ENCODE data around the gene AUTS2.
"Not testable (repeated sequence)": the region's sequence is repeated elsewhere in the genome, so short reads cannot be mapped to it uniquely, and the experiment has no call there.

Gene AUTS2

DNA sequence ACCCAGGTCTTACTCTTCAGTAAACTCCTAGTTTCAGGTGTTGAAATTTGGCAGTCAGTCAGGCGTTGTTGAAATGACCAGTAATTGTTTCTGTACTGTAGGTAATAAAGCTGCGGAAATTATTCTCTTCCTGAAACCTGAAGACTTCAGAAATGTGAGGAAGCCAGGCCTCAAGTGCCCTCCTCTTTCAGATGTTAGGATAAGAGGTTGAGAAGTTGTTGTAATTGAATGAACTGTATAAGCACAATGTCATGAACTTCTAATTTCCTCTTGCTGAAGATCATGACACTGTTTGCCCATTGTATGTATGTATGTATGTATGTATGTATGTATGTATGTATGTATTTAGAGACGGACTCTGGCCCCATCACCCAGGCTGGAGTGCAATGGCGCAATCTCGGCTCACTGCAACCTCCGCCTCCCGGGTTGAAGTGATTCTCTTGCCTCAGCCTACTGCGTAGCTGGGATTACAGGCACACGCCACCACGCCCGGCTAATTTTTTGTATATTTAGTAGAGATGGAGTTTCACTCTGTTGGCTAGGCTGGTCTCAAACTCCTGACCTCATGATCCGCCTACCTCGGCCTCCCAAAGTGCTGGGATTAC is 1131.4 kb downstream of the AUTS2 start:
- not testable (repeated sequence) for H3K36me3 ChIP-seq (ENCODE audit: control insufficient read depth in 2 of 2, insufficient read depth in 2 of 2, low read length in 2 of 2); H3K27me3 ChIP-seq (ENCODE audit: control insufficient read depth in 2 of 2, insufficient read depth in 2 of 2, low read length in 2 of 2); H3K9me3 ChIP-seq (ENCODE audit: control insufficient read depth in 2 of 2, low read length in 2 of 2); H3K4me1 ChIP-seq (ENCODE audit: control insufficient read depth in 2 of 2, insufficient read depth in 2 of 2, low read length in 2 of 2)
- Histone ChIP-seq H3K9ac (ENCODE audit: low read depth in 1 of 2, low read length in 2 of 2) (peak overlapping the region in 1 of 2 donors; percentile 33), H3K27ac (ENCODE audit: low read depth in 2 of 2, low read length in 2 of 2) (peak overlapping the region; percentile 67 to 80), H3K4me3 (ENCODE audit: low read length in 2 of 2) (peak overlapping the region in 1 of 2 donors; percentile 42)

DNA sequence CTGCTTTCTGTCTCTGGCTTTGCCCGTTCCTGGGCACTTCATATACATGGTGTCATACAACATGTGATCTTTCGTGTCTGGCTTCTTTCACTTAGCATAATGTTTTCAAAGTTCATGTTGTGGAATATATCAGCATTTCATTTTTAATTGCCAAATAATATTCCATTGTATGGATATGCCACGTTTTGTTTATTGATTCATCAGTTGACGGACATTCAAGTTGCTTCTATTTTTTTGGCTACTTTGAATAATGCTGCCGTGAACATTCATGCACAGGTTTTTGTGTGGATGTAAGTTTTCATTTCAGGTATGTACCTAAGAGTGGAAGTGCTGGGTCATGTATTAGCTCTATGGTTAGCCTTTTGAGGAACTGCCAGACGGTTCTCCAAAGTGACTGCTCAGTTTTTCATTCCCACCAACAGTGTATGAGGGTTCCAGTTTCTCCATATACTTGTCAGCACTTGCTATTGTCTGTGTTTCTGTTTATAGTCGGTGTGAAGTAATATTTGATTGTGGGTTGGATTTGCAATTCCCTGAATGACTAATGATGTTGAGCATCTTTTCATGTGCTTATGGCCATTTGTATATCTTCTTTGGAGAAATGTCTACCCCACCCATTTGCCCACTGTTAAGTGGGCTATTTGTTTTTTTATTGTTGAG is 1132.3 kb downstream of the AUTS2 start:
- Histone ChIP-seq H3K9me3 (ENCODE audit: control insufficient read depth in 2 of 2, low read length in 2 of 2) (no peaks in the 10 kb centered on the region), H3K27ac (ENCODE audit: low read depth in 2 of 2, low read length in 2 of 2) (peak overlapping the region in 1 of 2 donors; percentile 3)

DNA sequence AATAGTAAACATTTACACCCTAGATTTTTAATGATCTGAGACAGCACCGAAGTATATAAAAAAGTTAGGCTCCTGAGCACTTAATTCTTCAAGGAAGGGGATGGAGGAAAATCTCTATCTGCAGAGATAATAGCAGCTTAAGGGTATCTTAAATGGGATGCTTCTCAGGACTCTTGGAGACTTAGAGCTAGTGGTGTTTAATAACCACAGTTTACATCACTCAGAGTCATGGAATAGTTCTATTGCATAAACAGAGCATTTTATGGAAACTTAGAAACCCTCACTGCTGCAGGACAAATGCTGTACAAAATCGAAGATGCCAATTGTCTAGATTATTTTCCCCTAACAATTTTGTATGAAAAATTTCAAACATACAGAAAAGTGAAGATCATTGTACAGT is 1134.8 kb downstream of the AUTS2 start:
- Histone ChIP-seq H3K4me1 (ENCODE audit: control insufficient read depth in 2 of 2, insufficient read depth in 2 of 2, low read length in 2 of 2) (peaks cover 6 to 23% of the 10 kb centered on the region in 2 donors), H3K27ac (ENCODE audit: low read depth in 2 of 2, low read length in 2 of 2) (no peak overlapping the region), H3K9me3 (ENCODE audit: control insufficient read depth in 2 of 2, low read length in 2 of 2) (no peaks in the 10 kb centered on the region), H3K9ac (ENCODE audit: low read depth in 1 of 2, low read length in 2 of 2) (no peak overlapping the region), H3K4me3 (ENCODE audit: low read length in 2 of 2) (no peak overlapping the region), H3K27me3 (ENCODE audit: control insufficient read depth in 2 of 2, insufficient read depth in 2 of 2, low read length in 2 of 2) (no peaks in the 10 kb centered on the region), H3K36me3 (ENCODE audit: control insufficient read depth in 2 of 2, insufficient read depth in 2 of 2, low read length in 2 of 2) (no peaks in the 10 kb centered on the region)

More for the DNA sequence above, 1132.3 kb downstream of the AUTS2 start:
- Histone ChIP-seq H3K27me3 (ENCODE audit: control insufficient read depth in 2 of 2, insufficient read depth in 2 of 2, low read length in 2 of 2) (no peaks in the 10 kb centered on the region), H3K9ac (ENCODE audit: low read depth in 1 of 2, low read length in 2 of 2) (no peak overlapping the region), H3K4me1 (ENCODE audit: control insufficient read depth in 2 of 2, insufficient read depth in 2 of 2, low read length in 2 of 2) (peaks cover 6% of the 10 kb centered on the region in 2 donors), H3K4me3 (ENCODE audit: low read length in 2 of 2) (no peak overlapping the region), H3K36me3 (ENCODE audit: control insufficient read depth in 2 of 2, insufficient read depth in 2 of 2, low read length in 2 of 2) (no peaks in the 10 kb centered on the region)

DNA sequence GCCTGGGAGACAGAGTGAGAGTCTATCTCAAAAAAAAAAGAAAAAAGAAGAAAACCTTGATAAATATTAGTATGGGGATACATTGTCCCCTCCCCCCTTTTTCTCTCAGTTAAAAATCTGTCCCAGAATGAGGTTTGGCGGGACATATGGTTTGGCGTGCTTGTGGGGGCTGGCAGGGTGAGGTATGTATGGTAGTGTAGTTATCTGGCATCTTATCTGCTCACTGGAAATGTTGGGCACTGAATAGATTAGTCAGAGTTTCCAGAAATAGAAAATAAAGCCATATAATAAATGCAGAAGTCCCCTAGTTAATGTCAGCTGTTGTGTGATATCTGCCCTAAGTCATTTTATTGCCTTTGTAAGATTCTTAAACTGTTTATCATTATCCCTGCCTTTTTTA is 1136.1 kb downstream of the AUTS2 start:
- H3K36me3 ChIP-seq (ENCODE audit: control insufficient read depth in 2 of 2, insufficient read depth in 2 of 2, low read length in 2 of 2) = no peaks in the 10 kb centered on the region
- H3K27me3 ChIP-seq (ENCODE audit: control insufficient read depth in 2 of 2, insufficient read depth in 2 of 2, low read length in 2 of 2) = no peaks in the 10 kb centered on the region
- no peaks in the 10 kb centered on the region for H3K9me3 ChIP-seq (ENCODE audit: control insufficient read depth in 2 of 2, low read length in 2 of 2)
- H3K27ac ChIP-seq (ENCODE audit: low read depth in 2 of 2, low read length in 2 of 2) = no peak overlapping the region
- no peak overlapping the region for H3K9ac ChIP-seq (ENCODE audit: low read depth in 1 of 2, low read length in 2 of 2)
- no peak overlapping the region for H3K4me3 ChIP-seq (ENCODE audit: low read length in 2 of 2)
- peaks cover 2 to 23% of the 10 kb centered on the region in 2 donors for H3K4me1 ChIP-seq (ENCODE audit: control insufficient read depth in 2 of 2, insufficient read depth in 2 of 2, low read length in 2 of 2)

DNA sequence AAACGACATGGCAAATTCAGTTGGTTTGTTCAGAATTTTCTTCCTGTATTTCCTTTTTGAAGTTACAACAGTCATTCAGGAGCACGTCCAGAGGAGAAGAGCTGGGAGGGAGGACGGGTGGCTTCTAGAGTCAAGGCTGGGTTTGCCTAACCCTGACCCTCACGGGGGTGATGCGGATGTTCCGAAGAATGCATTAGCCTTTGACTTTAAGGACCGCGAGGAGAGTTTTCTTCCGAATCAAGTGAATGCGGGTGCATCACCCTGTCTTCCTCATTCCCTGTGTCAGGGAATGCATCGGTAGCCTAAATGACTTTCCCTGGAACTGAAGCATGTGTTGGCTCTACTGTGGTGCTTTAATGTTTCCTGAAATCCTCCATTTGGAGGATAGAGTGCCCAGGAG is 1137.0 kb downstream of the AUTS2 start:
- Histone ChIP-seq H3K27ac (ENCODE audit: low read depth in 2 of 2, low read length in 2 of 2) (no peak overlapping the region), H3K9ac (ENCODE audit: low read depth in 1 of 2, low read length in 2 of 2) (no peak overlapping the region), H3K27me3 (ENCODE audit: control insufficient read depth in 2 of 2, insufficient read depth in 2 of 2, low read length in 2 of 2) (no peaks in the 10 kb centered on the region), H3K4me3 (ENCODE audit: low read length in 2 of 2) (no peak overlapping the region), H3K4me1 (ENCODE audit: control insufficient read depth in 2 of 2, insufficient read depth in 2 of 2, low read length in 2 of 2) (peaks cover 2 to 23% of the 10 kb centered on the region in 2 donors), H3K36me3 (ENCODE audit: control insufficient read depth in 2 of 2, insufficient read depth in 2 of 2, low read length in 2 of 2) (no peaks in the 10 kb centered on the region), H3K9me3 (ENCODE audit: control insufficient read depth in 2 of 2, low read length in 2 of 2) (no peaks in the 10 kb centered on the region)

DNA sequence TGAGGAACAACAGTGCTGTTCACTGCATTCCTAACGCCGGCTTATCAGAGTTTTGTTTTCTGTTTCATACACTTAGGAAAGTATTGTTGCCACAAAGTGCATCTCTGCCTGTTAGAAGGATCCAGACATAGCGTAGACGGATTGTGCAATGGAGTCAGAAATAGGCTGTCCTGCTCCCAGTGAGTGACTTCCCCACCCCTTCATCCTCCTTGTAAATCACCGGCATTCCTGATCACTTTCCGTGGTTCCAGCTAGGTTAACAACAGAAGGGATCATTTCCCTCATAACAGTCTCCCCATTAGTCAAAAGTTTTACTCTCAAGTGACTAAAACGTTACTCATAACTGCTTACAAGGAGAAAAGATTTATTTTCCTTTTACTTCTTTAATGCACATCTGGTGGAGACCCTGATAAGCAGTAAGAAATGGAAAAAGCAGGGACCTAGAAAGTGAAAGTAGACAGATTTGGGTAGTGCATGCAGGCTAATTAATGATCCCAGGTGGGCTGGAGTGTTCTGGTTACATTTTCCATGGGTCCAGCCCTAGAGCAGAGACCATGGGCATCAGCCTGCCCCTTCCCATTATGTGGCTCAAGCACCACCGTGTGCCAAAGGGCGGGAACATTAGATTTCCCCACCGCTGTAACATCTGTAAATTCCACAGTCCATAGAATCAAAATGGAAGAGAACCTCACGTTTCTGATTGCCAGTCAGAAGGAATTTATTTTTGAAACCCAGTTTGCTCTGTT is 1138.6 kb downstream of the AUTS2 start:
- H3K9me3 ChIP-seq (ENCODE audit: control insufficient read depth in 2 of 2, low read length in 2 of 2) = no peaks in the 10 kb centered on the region
- no peak overlapping the region for H3K27ac ChIP-seq (ENCODE audit: low read depth in 2 of 2, low read length in 2 of 2)
- H3K4me1 ChIP-seq (ENCODE audit: control insufficient read depth in 2 of 2, insufficient read depth in 2 of 2, low read length in 2 of 2) = peaks cover 2 to 23% of the 10 kb centered on the region in 2 donors
- no peaks in the 10 kb centered on the region for H3K36me3 ChIP-seq (ENCODE audit: control insufficient read depth in 2 of 2, insufficient read depth in 2 of 2, low read length in 2 of 2)
- H3K4me3 ChIP-seq (ENCODE audit: low read length in 2 of 2) = peak overlapping the region; percentile 40 to 58
- H3K27me3 ChIP-seq (ENCODE audit: control insufficient read depth in 2 of 2, insufficient read depth in 2 of 2, low read length in 2 of 2) = no peaks in the 10 kb centered on the region
- peak overlapping the region; percentile 4 to 26 for H3K9ac ChIP-seq (ENCODE audit: low read depth in 1 of 2, low read length in 2 of 2)

DNA sequence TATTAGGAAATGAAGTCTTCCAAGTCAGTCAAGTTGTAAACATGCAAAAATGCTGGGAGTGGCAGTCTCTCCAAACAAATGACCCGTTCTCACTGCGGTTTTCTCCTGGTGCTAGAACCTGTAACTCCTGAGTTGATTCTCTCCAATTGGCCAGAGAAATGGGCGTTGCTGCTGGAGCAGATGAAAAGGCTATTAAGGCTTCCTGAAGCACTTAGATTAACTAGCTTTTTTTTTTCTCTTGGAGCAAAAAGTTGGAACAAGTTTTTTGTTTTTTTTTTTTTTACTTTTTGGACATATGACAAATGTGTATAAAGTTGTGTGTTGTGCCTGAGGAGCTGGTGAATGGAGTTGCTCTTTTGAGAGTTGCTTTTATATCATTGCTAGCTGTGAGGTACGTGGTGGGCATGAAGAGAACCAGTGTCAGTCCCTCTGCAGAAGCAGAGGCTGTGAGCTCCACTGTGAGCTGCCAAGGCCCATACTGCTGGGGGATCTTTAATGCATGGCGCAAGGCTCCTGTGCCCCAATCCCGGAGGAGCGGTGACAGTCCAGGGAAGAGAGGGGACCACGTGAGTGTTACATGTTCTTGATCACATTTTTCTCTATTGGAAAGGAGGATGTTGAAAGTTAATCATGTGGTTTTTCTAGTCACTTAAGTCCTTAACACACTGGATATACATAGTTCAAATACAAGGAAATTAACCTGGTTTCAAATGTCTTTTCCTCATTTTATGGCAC is 1140.0 kb downstream of the AUTS2 start:
- Histone ChIP-seq H3K27me3 (ENCODE audit: control insufficient read depth in 2 of 2, insufficient read depth in 2 of 2, low read length in 2 of 2) (no peaks in the 10 kb centered on the region), H3K4me3 (ENCODE audit: low read length in 2 of 2) (no peak overlapping the region), H3K9me3 (ENCODE audit: control insufficient read depth in 2 of 2, low read length in 2 of 2) (no peaks in the 10 kb centered on the region), H3K36me3 (ENCODE audit: control insufficient read depth in 2 of 2, insufficient read depth in 2 of 2, low read length in 2 of 2) (no peaks in the 10 kb centered on the region), H3K4me1 (ENCODE audit: control insufficient read depth in 2 of 2, insufficient read depth in 2 of 2, low read length in 2 of 2) (peaks cover 2 to 23% of the 10 kb centered on the region in 2 donors), H3K9ac (ENCODE audit: low read depth in 1 of 2, low read length in 2 of 2) (no peak overlapping the region), H3K27ac (ENCODE audit: low read depth in 2 of 2, low read length in 2 of 2) (peak overlapping the region in 1 of 2 donors; percentile 31)

DNA sequence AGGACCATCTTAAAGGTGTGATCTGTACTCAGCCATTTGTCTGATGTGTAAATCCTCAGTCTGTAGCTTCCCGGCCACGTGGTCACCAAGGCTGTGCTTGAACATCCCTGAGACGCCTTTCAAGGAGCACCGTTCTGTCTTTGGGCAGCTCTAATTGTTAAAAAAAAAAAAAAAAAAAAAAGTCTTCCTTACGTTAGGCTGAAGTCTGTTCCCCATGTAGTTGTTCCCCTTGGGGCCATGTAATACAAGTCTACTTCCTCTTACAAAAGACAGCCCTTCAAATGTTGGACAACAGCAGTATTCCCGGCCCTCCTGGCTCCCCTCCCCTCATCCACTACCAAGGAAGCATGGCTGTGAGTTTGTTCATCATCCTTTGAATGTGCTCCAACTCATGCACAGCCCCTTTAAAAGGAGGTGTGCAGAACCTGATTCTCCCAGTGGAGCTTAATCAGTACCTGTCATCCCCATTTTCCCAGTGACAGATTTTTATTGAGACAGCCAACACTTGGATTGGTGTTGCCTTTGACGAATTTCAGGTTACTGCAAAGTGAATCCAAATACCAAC is 1141.5 kb downstream of the AUTS2 start:
- Histone ChIP-seq H3K9ac (ENCODE audit: low read depth in 1 of 2, low read length in 2 of 2) (no peak overlapping the region), H3K27ac (ENCODE audit: low read depth in 2 of 2, low read length in 2 of 2) (no peak overlapping the region), H3K4me3 (ENCODE audit: low read length in 2 of 2) (no peak overlapping the region), H3K27me3 (ENCODE audit: control insufficient read depth in 2 of 2, insufficient read depth in 2 of 2, low read length in 2 of 2) (no peaks in the 10 kb centered on the region), H3K9me3 (ENCODE audit: control insufficient read depth in 2 of 2, low read length in 2 of 2) (no peaks in the 10 kb centered on the region), H3K36me3 (ENCODE audit: control insufficient read depth in 2 of 2, insufficient read depth in 2 of 2, low read length in 2 of 2) (no peaks in the 10 kb centered on the region), H3K4me1 (ENCODE audit: control insufficient read depth in 2 of 2, insufficient read depth in 2 of 2, low read length in 2 of 2) (peaks cover 2 to 23% of the 10 kb centered on the region in 2 donors)

DNA sequence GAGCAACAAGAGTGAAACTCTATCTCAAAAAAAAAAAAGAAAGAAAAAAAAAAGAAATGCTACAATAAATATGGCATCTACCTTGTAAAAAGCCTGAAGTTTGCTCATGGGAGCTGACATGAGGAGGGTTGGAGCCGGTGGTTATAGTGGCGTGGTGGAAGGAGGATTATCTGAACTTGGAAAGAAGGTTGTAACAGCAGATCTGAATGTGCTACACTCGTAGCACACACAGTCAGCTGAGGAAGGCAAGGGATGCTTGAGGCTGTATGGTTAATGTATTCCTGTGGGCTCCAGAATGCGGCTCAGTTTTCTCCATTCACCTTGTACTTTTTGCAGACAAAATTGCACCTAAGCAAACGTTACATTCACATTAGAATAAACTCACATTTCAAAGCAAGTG is 1143.4 kb downstream of the AUTS2 start:
- Histone ChIP-seq H3K9ac (ENCODE audit: low read depth in 1 of 2, low read length in 2 of 2) (no peak overlapping the region), H3K36me3 (ENCODE audit: control insufficient read depth in 2 of 2, insufficient read depth in 2 of 2, low read length in 2 of 2) (no peaks in the 10 kb centered on the region), H3K9me3 (ENCODE audit: control insufficient read depth in 2 of 2, low read length in 2 of 2) (no peaks in the 10 kb centered on the region), H3K4me3 (ENCODE audit: low read length in 2 of 2) (no peak overlapping the region), H3K27me3 (ENCODE audit: control insufficient read depth in 2 of 2, insufficient read depth in 2 of 2, low read length in 2 of 2) (no peaks in the 10 kb centered on the region), H3K27ac (ENCODE audit: low read depth in 2 of 2, low read length in 2 of 2) (no peak overlapping the region), H3K4me1 (ENCODE audit: control insufficient read depth in 2 of 2, insufficient read depth in 2 of 2, low read length in 2 of 2) (peaks cover 2 to 17% of the 10 kb centered on the region in 2 donors)

Data from mucosa of rectum (tissue), 2 donors.